Sciatic nerve (tissue), 2 donors: Measurements from ENCODE around the gene EIF4E. TPM values are rescaled to one million over a fixed set of nuclear protein-coding genes. Genes with fewer than 3 reads are reported as not detected.
"Not testable (repeated sequence)": the region's sequence is repeated elsewhere in the genome, so short reads cannot be mapped to it uniquely, and the experiment has no call there.

Source experiments
- ATAC-seq: fragments of 200-7000 bp; cut with Tn5 transposase; one replicate; pipeline ENCODE4 v1.9.1; 2020; ENCODE audit warnings: mild to moderate bottlenecking, moderate library complexity
- DNase-seq: peaks from one replicate; pipeline ENCODE4 v3.0.0-alpha.2; 2020; ENCODE audit warnings: low spot score
- intact Hi-C: fragments of 100-400 bp; cut with DNase I; formaldehyde crosslinking; loops from one replicate; pipeline ENCODE4 v1.14.2; 2022
- total RNA-seq: library from RNA; stranded (reverse); fragmentation: NEBNext Ultra II Directional; extraction: Animal tissue kit (Norgen Biotek cat#: 25700); gene quantifications from one replicate; pipeline ENCODE4 v1.2.1, GENCODE V29; 2021
- donor health status: DM: no; HTN: no; CAD: no.
- donor health status: DM: no; HTN: no; CAD: no.

Gene EIF4E
- total RNA-seq, 1 donor from 2014 or later: 54.5 TPM

- intact Hi-C loops: no loop called here
- ATAC-seq: no peak
- DNase-seq: no peak
Measured at GRCh38 chr4:98838977-98839618, 89.8 kb downstream of the EIF4E start.

- DNase-seq: no peak
- ATAC-seq: no peak
- intact Hi-C loops: no loop called here
Measured at GRCh38 chr4:98838531-98838930, 90.4 kb downstream of the EIF4E start.

DNA sequence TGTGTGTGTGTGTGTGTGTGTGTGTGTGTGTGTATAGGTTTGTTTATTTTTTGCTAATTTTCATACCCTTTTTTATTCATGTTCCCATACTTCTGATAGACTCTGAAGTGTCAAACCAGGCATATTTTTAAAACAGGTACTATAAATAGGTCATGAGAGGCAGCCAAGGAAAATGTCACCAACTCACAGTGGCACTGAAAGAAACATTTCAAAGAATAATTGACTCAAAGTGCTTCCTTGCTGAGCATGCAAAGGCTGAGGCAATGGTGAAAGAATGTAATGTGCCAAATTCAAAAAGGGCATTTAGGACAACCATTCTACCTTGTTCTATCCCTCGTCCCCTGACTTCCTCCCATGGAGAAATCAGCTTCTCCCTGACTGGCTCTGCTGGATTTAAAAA is 95.5 kb downstream of the EIF4E start:
- DNase-seq (no peak), ATAC-seq (no peak)
- intact Hi-C loops: no loop called here

DNA sequence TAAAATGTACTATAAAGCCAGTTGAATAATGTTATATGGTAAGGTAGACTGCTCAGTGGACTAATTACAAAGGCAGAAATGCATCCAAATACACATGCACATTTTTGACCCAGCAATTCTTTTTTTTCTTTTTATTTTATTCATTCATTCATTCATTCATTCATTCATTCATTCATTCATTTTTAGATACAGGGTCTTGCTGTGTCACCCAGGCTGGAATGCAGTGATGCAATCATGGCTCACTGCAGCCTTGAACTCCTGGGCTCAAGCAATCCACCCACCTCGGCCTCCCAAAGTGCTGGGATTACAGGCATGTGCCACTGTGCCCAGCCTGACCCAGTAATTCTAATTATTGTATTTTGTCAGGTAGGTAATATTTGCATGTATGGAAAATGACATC is 97.9 kb downstream of the EIF4E start:
- ATAC-seq, DNase-seq, intact Hi-C loops: not testable (repeated sequence)

Other genes with a start within 250 kb of the EIF4E start
- gene METAP1, start 66.6 kb upstream of the EIF4E start, total RNA-seq: 33.2 TPM
- 126 TPM for gene ADH5, start 159.7 kb upstream of the EIF4E start, total RNA-seq
- gene ADH4, start 215.2 kb upstream of the EIF4E start, total RNA-seq: 1.8 TPM